Activated CD4-positive, alpha-beta T cell treated with anti-CD3 and anti-CD28 coated beads for 36 hours (primary cell): Measurements from ENCODE around the gene TTC39B. TPM values are rescaled to one million over a fixed set of nuclear protein-coding genes. Genes with fewer than 3 reads are reported as not detected.

ENCODE experiments used
- ATAC-seq: fragments of 200-7000 bp; cut with Tn5 transposase; one replicate; pipeline ENCODE4 v1.10.0; 2021; ENCODE audit warnings: mild to moderate bottlenecking, moderate library complexity
- CTCF ChIA-PET: fragments of 350-600 bp; sonication (Branson Sonifier 250); formaldehyde crosslinking; loops from one replicate; lab custom pipeline; 2021; ENCODE audit warnings: antibody characterized with exemption; lab: Charles Lee
- POLR2A ChIA-PET: fragments of 350-600 bp; sonication (Branson Sonifier 250); formaldehyde crosslinking; loops from one replicate; lab custom pipeline; 2021; ENCODE audit warnings: antibody characterized with exemption, inconsistent platforms; lab: Charles Lee
- DNase-seq: peaks from one replicate; pipeline ENCODE4 v3.0.0-alpha.2; 2020
- H3K27ac Mint-ChIP-seq: one replicate; pipeline ENCODE4 v1.8.0; 2021; ENCODE audit warnings: mixed read lengths
- H3K27me3 Mint-ChIP-seq: one replicate; pipeline ENCODE4 v1.8.0; 2021; ENCODE audit warnings: mixed read lengths
- H3K36me3 Mint-ChIP-seq: one replicate; pipeline ENCODE4 v1.8.0; 2021; ENCODE audit warnings: low read depth, mixed read lengths
- H3K4me1 Mint-ChIP-seq: one replicate; pipeline ENCODE4 v1.8.0; 2021; ENCODE audit warnings: mixed read lengths
- H3K4me3 Mint-ChIP-seq: one replicate; pipeline ENCODE4 v1.8.0; 2021; ENCODE audit warnings: mild to moderate bottlenecking, moderate library complexity, mixed read lengths
- H3K9me3 Mint-ChIP-seq: one replicate; pipeline ENCODE4 v1.8.0; 2021; ENCODE audit warnings: low read depth, mixed read lengths
- intact Hi-C, 2 experiments: fragments of 100-400 bp; cut with DNase I in 1 of 2; cut with micrococcal nuclease in 1 of 2; formaldehyde crosslinking; loops; one replicate each; pipeline versions ENCODE4 v1.14.2 to v1.15.1; 2022 to 2024; cut with DNase I, micrococcal nuclease
- total RNA-seq, 2 experiments: library from RNA; stranded (reverse); gene quantifications; one replicate each; pipeline ENCODE4 v1.2.3, GENCODE V29; 2021

Gene TTC39B
- total RNA-seq, 2 experiments from 2014 or later: 26.4 to 34.4 TPM

GRCh38 chr9:15271403-15271802 is 35.6 kb downstream of the TTC39B start:
- peaks cover 10% of the 10 kb centered on the region for H3K36me3 Mint-ChIP-seq
- CTCF ChIA-PET: interaction anchor here (0.6 to 1.5 kb wide), 3 partner anchors 15 to 100 kb away, joined by 3 to 4 read pairs (median 4); no protein-coding TSS in a partner anchor
- H3K27ac Mint-ChIP-seq: no peak overlapping the region
- no peak overlapping the region for H3K4me3 Mint-ChIP-seq
- intact Hi-C loops: no loop called here
- H3K4me1 Mint-ChIP-seq: peaks cover 36% of the 10 kb centered on the region
- ATAC-seq: peak; percentile 77
- H3K9me3 Mint-ChIP-seq: no peaks in the 10 kb centered on the region
- POLR2A ChIA-PET: no interaction called here
- DNase-seq: peak; percentile 53
- no peaks in the 10 kb centered on the region for H3K27me3 Mint-ChIP-seq

GRCh38 chr9:15268782-15269181 is 38.2 kb downstream of the TTC39B start:
- DNase-seq (no peak), ATAC-seq (peak; percentile 23)
- no peaks in the 10 kb centered on the region for H3K27me3 Mint-ChIP-seq
- POLR2A ChIA-PET: no interaction called here
- intact Hi-C loops: no loop called here
- CTCF ChIA-PET: interaction anchor here (0.8 to 1.3 kb wide), 3 partner anchors 17 to 33 kb away, joined by 3 to 4 read pairs (median 4); no protein-coding TSS in a partner anchor
- peaks cover 38% of the 10 kb centered on the region for H3K4me1 Mint-ChIP-seq
- H3K4me3 Mint-ChIP-seq: no peak overlapping the region
- H3K36me3 Mint-ChIP-seq: peaks cover 8% of the 10 kb centered on the region
- peak overlapping the region; percentile 8 for H3K27ac Mint-ChIP-seq
- H3K9me3 Mint-ChIP-seq: no peaks in the 10 kb centered on the region

- Mint-ChIP-seq H3K36me3 (peaks cover 11% of the 10 kb centered on the region), H3K4me3 (no peak overlapping the region), H3K27me3 (no peaks in the 10 kb centered on the region), H3K4me1 (peaks cover 38% of the 10 kb centered on the region), H3K27ac (no peak overlapping the region), H3K9me3 (no peaks in the 10 kb centered on the region)
- no peak for DNase-seq
- intact Hi-C loops: no loop called here
- ChIA-PET CTCF (interaction anchor here (0.8 to 1.3 kb wide), 3 partner anchors 16 to 33 kb away, joined by 3 to 4 read pairs (median 4); no protein-coding TSS in a partner anchor), POLR2A (no interaction called here)
- ATAC-seq: peak; percentile 59
Observed at GRCh38 chr9:15268317-15268716, 38.7 kb downstream of the TTC39B start.

- Mint-ChIP-seq H3K36me3 (peaks cover 11% of the 10 kb centered on the region), H3K9me3 (no peaks in the 10 kb centered on the region), H3K27me3 (no peaks in the 10 kb centered on the region), H3K4me1 (peaks cover 29% of the 10 kb centered on the region), H3K27ac (no peak overlapping the region), H3K4me3 (no peak overlapping the region)
- ChIA-PET CTCF (no interaction called here), POLR2A (interaction anchor here (0.6 kb wide), 1 partner anchor 234 kb away, joined by 3 read pairs; no protein-coding TSS in a partner anchor)
- DNase-seq: no peak
- no peak for ATAC-seq
- intact Hi-C loops: no loop called here
Observed at GRCh38 chr9:15264918-15265317, 42.1 kb downstream of the TTC39B start.

DNA sequence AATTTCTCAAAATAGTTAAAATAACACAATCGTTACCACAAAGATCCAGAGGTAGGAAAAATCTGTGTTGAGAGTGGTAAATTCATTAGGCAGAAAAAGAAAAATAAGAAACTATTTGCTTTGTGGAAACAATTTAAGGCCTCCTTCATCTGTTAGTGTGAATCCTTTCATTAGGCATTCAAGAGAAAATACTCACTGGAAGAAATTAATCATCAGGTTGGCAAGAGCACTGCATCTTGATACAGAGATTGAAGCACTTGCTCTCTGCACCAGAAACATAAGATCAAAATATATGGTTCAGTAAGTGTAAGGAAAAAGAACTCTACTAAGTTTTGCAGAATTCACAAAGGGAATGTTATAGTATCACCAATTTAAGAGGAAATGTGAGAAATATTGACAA is 44.4 kb downstream of the TTC39B start:
- intact Hi-C loops: no loop called here
- Mint-ChIP-seq H3K27me3 (no peaks in the 10 kb centered on the region), H3K36me3 (peaks cover 16% of the 10 kb centered on the region), H3K9me3 (no peaks in the 10 kb centered on the region), H3K4me3 (no peak overlapping the region), H3K4me1 (peaks cover 17% of the 10 kb centered on the region), H3K27ac (no peak overlapping the region)
- ChIA-PET POLR2A (no interaction called here), CTCF (no interaction called here)
- DNase-seq (no peak), ATAC-seq (no peak)

GRCh38 chr9:15256426-15256825 is 50.6 kb downstream of the TTC39B start:
- DNase-seq (no peak), ATAC-seq (no peak)
- H3K9me3 Mint-ChIP-seq: no peaks in the 10 kb centered on the region
- H3K4me1 Mint-ChIP-seq: peaks cover 9% of the 10 kb centered on the region
- no peaks in the 10 kb centered on the region for H3K27me3 Mint-ChIP-seq
- no peak overlapping the region for H3K4me3 Mint-ChIP-seq
- intact Hi-C loops: no loop called here
- ChIA-PET POLR2A (no interaction called here), CTCF (interaction anchor here (0.9 to 1.6 kb wide), 2 partner anchors 24 to 44 kb away, joined by 3 to 6 read pairs; no protein-coding TSS in a partner anchor)
- peaks cover 25% of the 10 kb centered on the region for H3K36me3 Mint-ChIP-seq
- no peak overlapping the region for H3K27ac Mint-ChIP-seq

DNA sequence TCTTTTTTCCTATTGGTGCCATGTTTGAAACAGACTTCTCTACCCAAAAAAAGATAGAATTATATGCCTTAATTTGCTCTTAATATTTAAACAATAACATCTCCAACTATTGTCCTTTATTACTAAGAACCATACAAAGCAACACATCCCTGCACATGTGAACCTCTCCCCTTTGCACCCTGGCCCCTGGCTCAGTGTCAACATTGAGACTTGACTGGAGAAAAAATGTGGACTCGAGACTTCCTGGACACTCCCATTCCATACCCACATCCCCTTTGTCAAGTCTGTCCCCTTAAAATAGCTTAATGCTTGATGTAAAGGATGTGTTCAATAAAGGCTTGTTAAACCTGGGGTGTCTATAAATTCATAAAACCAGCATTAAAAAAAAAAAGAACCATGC is 53.2 kb downstream of the TTC39B start:
- H3K9me3 Mint-ChIP-seq: no peaks in the 10 kb centered on the region
- intact Hi-C loops: no loop called here

DNA sequence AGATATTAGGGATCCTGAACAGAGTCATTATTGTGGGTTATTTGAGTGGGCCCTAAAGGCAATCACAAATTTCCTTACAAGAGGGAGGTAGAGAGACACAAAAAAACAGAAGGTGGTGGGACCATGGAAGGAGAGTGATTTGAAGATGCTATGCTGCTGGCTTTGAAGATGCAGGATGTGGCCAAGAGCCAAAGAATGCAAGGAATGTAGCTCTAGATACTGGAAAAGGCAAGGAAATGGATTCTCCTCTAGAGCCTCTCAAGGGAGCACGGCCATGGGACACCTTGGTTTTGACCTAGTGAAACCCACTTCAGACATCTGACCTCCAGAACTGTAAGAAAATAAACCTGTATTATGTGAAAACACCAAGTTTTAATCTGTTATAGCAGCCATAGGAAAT is 53.8 kb downstream of the TTC39B start:
- intact Hi-C loops: no loop called here
- Mint-ChIP-seq H3K4me3 (no peak overlapping the region), H3K27me3 (no peaks in the 10 kb centered on the region), H3K9me3 (no peaks in the 10 kb centered on the region), H3K27ac (no peak overlapping the region), H3K4me1 (peaks cover 22% of the 10 kb centered on the region), H3K36me3 (peaks cover 19% of the 10 kb centered on the region)
- ATAC-seq (no peak), DNase-seq (no peak)
- ChIA-PET CTCF (no interaction called here), POLR2A (interaction anchor here (0.6 kb wide), 1 partner anchor 24 kb away, joined by 4 read pairs; no protein-coding TSS in a partner anchor)

More for the DNA sequence above, 53.2 kb downstream of the TTC39B start:
- no peaks in the 10 kb centered on the region for H3K27me3 Mint-ChIP-seq
- POLR2A ChIA-PET: no interaction called here
- CTCF ChIA-PET: interaction anchor here (1.1 kb wide), 1 partner anchor 22 kb away, joined by 3 read pairs; no protein-coding TSS in a partner anchor
- H3K4me1 Mint-ChIP-seq: peaks cover 16% of the 10 kb centered on the region
- no peak for ATAC-seq
- H3K36me3 Mint-ChIP-seq: peaks cover 23% of the 10 kb centered on the region
- H3K4me3 Mint-ChIP-seq: no peak overlapping the region
- no peak overlapping the region for H3K27ac Mint-ChIP-seq
- no peak for DNase-seq

DNA sequence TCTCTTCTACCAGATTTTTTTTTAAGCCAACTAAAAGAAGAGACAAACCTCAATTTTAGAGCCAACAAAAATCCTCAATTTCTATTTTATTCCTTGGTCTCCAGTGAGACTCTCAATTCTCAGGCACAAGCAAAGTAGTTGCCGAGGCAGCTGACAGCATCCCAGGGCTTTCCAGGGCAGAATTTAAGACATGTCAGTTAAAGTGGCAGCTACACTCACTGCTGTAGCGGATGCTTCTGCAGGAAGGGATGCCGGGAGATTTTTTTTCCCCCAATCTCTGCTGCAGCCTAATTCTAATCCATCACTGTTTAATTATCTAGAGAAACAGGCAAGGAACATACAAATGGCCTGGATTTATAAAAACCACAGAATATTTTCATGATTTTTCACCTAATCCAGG is 57.0 kb downstream of the TTC39B start:
- ATAC-seq: no peak
- Mint-ChIP-seq H3K27ac (no peak overlapping the region), H3K4me3 (no peak overlapping the region), H3K9me3 (no peaks in the 10 kb centered on the region), H3K36me3 (peaks cover 5% of the 10 kb centered on the region), H3K4me1 (peaks cover 42% of the 10 kb centered on the region), H3K27me3 (no peaks in the 10 kb centered on the region)
- ChIA-PET CTCF (interaction anchor here (0.8 to 1.5 kb wide), 2 partner anchors 18 to 167 kb away, joined by 3 to 5 read pairs; no protein-coding TSS in a partner anchor), POLR2A (no interaction called here)
- no peak for DNase-seq
- intact Hi-C loops: no loop called here

- Mint-ChIP-seq H3K4me3 (no peak overlapping the region), H3K4me1 (peaks cover 44% of the 10 kb centered on the region), H3K36me3 (peaks cover 5% of the 10 kb centered on the region), H3K9me3 (no peaks in the 10 kb centered on the region), H3K27ac (no peak overlapping the region), H3K27me3 (no peaks in the 10 kb centered on the region)
- ChIA-PET POLR2A (no interaction called here), CTCF (interaction anchor here (0.8 to 1.6 kb wide), 4 partner anchors 17 to 267 kb away, joined by 3 to 5 read pairs (median 5); no protein-coding TSS in a partner anchor)
- DNase-seq (no peak), ATAC-seq (no peak)
- intact Hi-C loops: no loop called here
Observed at GRCh38 chr9:15249042-15249818, 57.8 kb downstream of the TTC39B start.

GRCh38 chr9:15248621-15249020 is 58.4 kb downstream of the TTC39B start:
- Mint-ChIP-seq H3K36me3 (peaks cover 3% of the 10 kb centered on the region), H3K27me3 (no peaks in the 10 kb centered on the region), H3K27ac (no peak overlapping the region), H3K4me3 (no peak overlapping the region), H3K4me1 (peaks cover 45% of the 10 kb centered on the region), H3K9me3 (no peaks in the 10 kb centered on the region)
- ATAC-seq (no peak), DNase-seq (no peak)
- intact Hi-C loops: no loop called here
- ChIA-PET POLR2A (no interaction called here), CTCF (interaction anchor here (0.9 to 1.6 kb wide), 3 partner anchors 17 to 268 kb away, joined by 3 to 5 read pairs (median 5); no protein-coding TSS in a partner anchor)
